SK-MEL-5 (cell line): ENCODE data around the gene PDGFD. TPM values are rescaled to one million over a fixed set of nuclear protein-coding genes. Genes with fewer than 3 reads are reported as not detected.

ENCODE experiments used
- DNase-seq: peaks from one replicate; pipeline ENCODE4 v3.0.0-alpha.2; 2016; ENCODE audit warnings: low read depth, low spot score
- in situ Hi-C: cut with HindIII; loops from 2 replicates; pipeline ENCODE4 v1.10.0; 2016; ENCODE audit warnings: low sequenced_read_pairs, high pct_unique_total_duplicates, low pct_unique_long_range_greater_than_20kb
- total RNA-seq: library from RNA; depleted of rRNA; stranded (reverse); fragments of >200 nt; shearing (Covaris generic); gene quantifications from 2 replicates; pipeline ENCODE4 v1.2.3, GENCODE V29; 2014; rRNA removed

Gene PDGFD
- total RNA-seq, 1 experiment from 2014 or later, result 11.9 TPM

DNA sequence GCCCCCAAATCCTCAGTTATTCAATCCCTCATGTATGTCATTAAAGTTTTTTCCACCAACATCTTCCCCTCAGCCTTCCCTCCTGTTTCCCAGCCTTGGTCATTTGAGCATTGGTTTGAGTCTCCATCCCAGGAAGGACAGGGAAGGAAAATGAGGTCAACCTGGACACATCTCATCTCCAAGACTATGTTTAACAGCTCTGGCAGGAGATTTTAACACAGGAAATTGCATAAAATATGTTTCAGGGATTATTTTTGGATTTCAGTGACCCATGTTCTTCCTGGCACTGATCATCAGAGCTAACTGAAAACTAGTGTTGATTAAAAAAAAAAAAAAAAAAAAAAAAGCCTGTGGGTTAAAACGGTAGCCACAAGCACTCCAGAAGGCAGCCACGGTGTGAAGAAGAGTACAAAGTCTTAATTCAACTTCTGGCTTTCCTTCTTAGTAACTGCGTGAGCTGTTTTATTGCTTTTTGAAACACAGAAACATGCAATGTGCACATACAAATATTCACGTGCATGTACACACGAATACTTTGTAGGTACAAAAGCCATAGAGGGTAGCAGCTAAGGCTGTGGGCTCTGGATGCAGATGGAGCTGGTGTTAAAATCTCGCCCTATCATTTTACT is 291.9 kb downstream of the PDGFD start:
- in situ Hi-C loops, result no loop called here
- DNase-seq, result no peak

- in situ Hi-C loops, result no loop called here
- no peak for DNase-seq
These were observed 293.1 kb downstream of the PDGFD start for GRCh38 chr11:103870821-103871309.

- no peak for DNase-seq
- in situ Hi-C loops, result no loop called here
These were observed 296.5 kb downstream of the PDGFD start for GRCh38 chr11:103867481-103867880.

DNA sequence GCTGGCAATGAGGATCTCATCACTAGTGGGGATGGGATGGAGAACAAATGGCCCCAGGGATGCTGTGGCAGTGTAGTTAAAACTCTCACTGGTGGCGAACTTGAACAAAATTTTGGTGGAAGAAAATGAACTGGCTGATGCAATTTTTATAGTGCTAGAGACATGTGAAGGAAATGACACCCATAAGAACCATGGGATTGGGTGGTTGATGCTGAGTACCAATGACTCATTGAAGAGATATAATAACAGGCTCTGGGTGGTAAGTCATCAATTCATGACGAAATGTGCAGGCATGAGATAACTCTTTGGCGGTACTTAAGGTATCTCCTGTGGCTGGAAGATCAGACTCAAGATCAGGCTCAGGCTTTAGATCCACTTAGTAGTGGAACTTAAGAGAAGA is 300.4 kb downstream of the PDGFD start:
- in situ Hi-C loops, result no loop called here
- no peak for DNase-seq

- DNase-seq, result no peak
- in situ Hi-C loops, result no loop called here
These were observed 301.2 kb downstream of the PDGFD start for GRCh38 chr11:103862802-103863174.

DNA sequence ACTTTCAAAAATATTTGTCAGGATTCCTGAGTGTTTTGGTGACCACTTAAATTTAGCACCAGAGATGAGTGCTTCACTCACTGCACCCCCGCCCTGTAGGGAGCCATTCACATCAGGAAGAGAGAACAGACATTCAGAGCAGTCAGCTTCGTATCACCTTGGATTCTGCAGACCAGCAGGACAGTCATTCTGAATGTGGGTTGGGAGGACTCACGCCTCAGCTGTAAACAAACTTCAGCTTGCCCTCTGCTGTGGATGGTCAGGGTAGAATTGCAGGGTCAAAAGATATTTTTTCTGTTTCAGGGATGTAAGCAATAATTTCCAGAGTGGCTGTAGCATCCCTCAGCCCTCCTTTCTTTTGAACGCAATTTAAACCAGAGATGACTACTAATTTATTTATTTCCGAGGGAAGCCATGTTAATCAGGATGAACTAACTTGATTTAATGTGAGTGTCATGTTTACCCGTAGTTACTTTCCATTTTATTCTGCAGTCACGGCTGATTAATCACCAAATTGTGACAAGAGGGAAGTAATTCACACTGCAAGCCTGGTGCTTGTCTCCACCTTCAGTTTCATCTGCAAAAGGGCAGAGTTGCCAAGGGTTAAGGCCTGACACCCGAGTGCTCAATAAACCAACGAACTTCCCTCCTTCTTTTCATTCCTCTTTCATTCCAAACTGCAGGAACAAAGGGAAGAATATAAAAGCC is 301.7 kb downstream of the PDGFD start:
- DNase-seq, result no peak
- in situ Hi-C loops, result no loop called here

Other genes starting within 250 kb of the PDGFD start
- not detected in 2 replicates for gene DDI1, start 127.5 kb downstream of the PDGFD start, total RNA-seq